HG03558 (cell line): ENCODE results near the gene ARMH4.

ENCODE experiments used
- ATAC-seq: cut with Tn5 transposase; IDR thresholded peaks from one replicate; pipeline ENCODE4 v1.9.1; 2021; ENCODE audit warnings: moderate number of reproducible peaks; ENCODE audit not compliant: unreplicated experiment; ENCODE audit errors: extremely low read depth

ARMH4 gene

GRCh38 chr14:58152014-58152857 is at the start of gene ARMH4:
ARMH4 (minus strand) TSS chr14:58152213; CDS start chr14:58139358, 12,855 bp downstream.
- ATAC-seq: peak; percentile 90

GRCh38 chr14:58200846-58201245 is 48.8 kb upstream of the ARMH4 start:
- no peak for ATAC-seq

- no peak for ATAC-seq
These were observed 48.4 kb upstream of the ARMH4 start for GRCh38 chr14:58200480-58200841.

- peak; percentile 86 for ATAC-seq
These were observed 47.9 kb upstream of the ARMH4 start, which contains the start of gene ACTR10 for GRCh38 chr14:58199726-58200479. ACTR10 (plus strand) TSS chr14:58200149; CDS start chr14:58200218, 69 bp downstream.

- no peak for ATAC-seq
These were observed 46.1 kb upstream of the ARMH4 start for GRCh38 chr14:58198086-58198485.

GRCh38 chr14:58196198-58196597 is 44.2 kb upstream of the ARMH4 start:
- no peak for ATAC-seq

GRCh38 chr14:58193542-58193941 is 41.5 kb upstream of the ARMH4 start:
- no peak for ATAC-seq

- ATAC-seq: no peak
These were observed 40.0 kb upstream of the ARMH4 start for GRCh38 chr14:58191763-58192601.

GRCh38 chr14:58189176-58189575 is 37.2 kb upstream of the ARMH4 start:
- ATAC-seq: no peak

GRCh38 chr14:58177125-58177524 is 25.1 kb upstream of the ARMH4 start:
- ATAC-seq: no peak

- ATAC-seq: peak; percentile 84
These were observed 19.1 kb upstream of the ARMH4 start for GRCh38 chr14:58171090-58171489.

- no peak for ATAC-seq
These were observed 15.9 kb upstream of the ARMH4 start for GRCh38 chr14:58167891-58168290.

- no peak for ATAC-seq
These were observed 15.0 kb upstream of the ARMH4 start for GRCh38 chr14:58167057-58167456.

- no peak for ATAC-seq
These were observed 14.3 kb upstream of the ARMH4 start for GRCh38 chr14:58166005-58166983.

- no peak for ATAC-seq
These were observed 8.5 kb upstream of the ARMH4 start for GRCh38 chr14:58160561-58160960.

- peak; percentile 11 for ATAC-seq
These were observed 640 bp downstream of the ARMH4 start for GRCh38 chr14:58151133-58152013.

- ATAC-seq: no peak
These were observed 1.7 kb downstream of the ARMH4 start for GRCh38 chr14:58150243-58150805.

- no peak for ATAC-seq
These were observed 2.8 kb downstream of the ARMH4 start for GRCh38 chr14:58149196-58149595.
